A673 (cell line): Measurements from ENCODE around the gene NLRC5. TPM values are rescaled to one million over a fixed set of nuclear protein-coding genes. Genes with fewer than 3 reads are reported as not detected.

Experiments
- BruUV-seq: library from RNA; stranded (reverse); fragments of 400-500 nt; replicated peaks from 2 replicates; lab custom pipeline; 2021; lab: Mats Ljungman, UMichigan
- CTCF ChIA-PET: fragments of 300-600 bp; sonication (Branson Sonifier 250); formaldehyde crosslinking; loops from one replicate; lab custom pipeline; 2022; ENCODE audit warnings: antibody characterized with exemption; lab: Charles Lee
- POLR2A ChIA-PET: fragments of 300-600 bp; sonication (Branson Sonifier 250); formaldehyde crosslinking; loops from one replicate; lab custom pipeline; 2022; ENCODE audit warnings: antibody characterized with exemption; ENCODE audit not compliant: low non-redundant PET; lab: Charles Lee
- DNase-seq: peaks from one replicate; pipeline ENCODE4 v3.0.0-alpha.2; 2015; ENCODE audit warnings: low spot score
- H3K27ac ChIP-seq: fragments of 200-600 bp; sonication (generic); 2 replicates; pipeline ENCODE4 v1.5.1; 2016; ENCODE audit warnings: mixed run types, low read depth, mild to moderate bottlenecking, mixed read lengths, antibody characterized with exemption, low read length; ENCODE audit not compliant: poor library complexity, severe bottlenecking
- H3K27me3 ChIP-seq: fragments of 200-600 bp; sonication (generic); replicated peaks from 2 replicates; pipeline ENCODE4 v1.6.1; 2017; ENCODE audit warnings: mixed run types, low read depth, mild to moderate bottlenecking, mixed read lengths, antibody characterized with exemption, low read length; ENCODE audit not compliant: insufficient read depth, poor library complexity
- H3K36me3 ChIP-seq: fragments of 200-600 bp; sonication (generic); 2 replicates; pipeline ENCODE4 v1.6.1; 2016; ENCODE audit warnings: mixed run types, mild to moderate bottlenecking, mixed read lengths, antibody characterized with exemption, low read length; ENCODE audit not compliant: insufficient read depth, poor library complexity, severe bottlenecking
- H3K4me1 ChIP-seq: fragments of 200-600 bp; sonication (generic); 2 replicates; pipeline ENCODE4 v1.6.1; 2017; ENCODE audit warnings: mixed run types, mild to moderate bottlenecking, mixed read lengths, antibody characterized with exemption, low read length; ENCODE audit not compliant: insufficient read depth, poor library complexity, severe bottlenecking
- H3K4me3 ChIP-seq: fragments of 200-600 bp; sonication (generic); 2 replicates; pipeline ENCODE4 v1.5.1; 2016; ENCODE audit warnings: low read depth, mixed run types, mild to moderate bottlenecking, mixed read lengths, low read length; ENCODE audit not compliant: poor library complexity, severe bottlenecking
- H3K9me3 ChIP-seq: fragments of 200-600 bp; sonication (generic); 2 replicates; pipeline ENCODE4 v1.6.1; 2016; ENCODE audit warnings: mixed run types, low read depth, mild to moderate bottlenecking, mixed read lengths, antibody characterized with exemption, low read length; ENCODE audit not compliant: poor library complexity, severe bottlenecking
- EZH2 ChIP-seq: fragments of 200-600 bp; sonication (generic); IDR thresholded peaks from 2 replicates; pipeline ENCODE4 v1.6.1; 2017; ENCODE audit warnings: borderline replicate concordance, low read depth, mild to moderate bottlenecking, mixed read lengths, antibody characterized with exemption, low read length; ENCODE audit not compliant: poor library complexity, severe bottlenecking
- intact Hi-C: fragments of 100-400 bp; cut with micrococcal nuclease; formaldehyde crosslinking; loops from one replicate; pipeline ENCODE4 v1.10.0; 2022; ENCODE audit not compliant: unreplicated experiment
- total RNA-seq: library from RNA; stranded (reverse); gene quantifications from 2 replicates; pipeline ENCODE4 v1.2.3, GENCODE V29; 2021
- TF ChIP-seq, protein P1 (sequence below): fragments of 300-800, 200-600 bp; sonication (generic); conservative IDR thresholded peaks from 2 replicates; pipeline ENCODE4 v1.5.1; 2017; ENCODE audit warnings: low read depth, mild to moderate bottlenecking, antibody characterized with exemption, low read length, moderate library complexity, mixed read lengths

NLRC5 gene
- total RNA-seq, 1 experiment from 2014 or later = 13.1 TPM

DNA sequence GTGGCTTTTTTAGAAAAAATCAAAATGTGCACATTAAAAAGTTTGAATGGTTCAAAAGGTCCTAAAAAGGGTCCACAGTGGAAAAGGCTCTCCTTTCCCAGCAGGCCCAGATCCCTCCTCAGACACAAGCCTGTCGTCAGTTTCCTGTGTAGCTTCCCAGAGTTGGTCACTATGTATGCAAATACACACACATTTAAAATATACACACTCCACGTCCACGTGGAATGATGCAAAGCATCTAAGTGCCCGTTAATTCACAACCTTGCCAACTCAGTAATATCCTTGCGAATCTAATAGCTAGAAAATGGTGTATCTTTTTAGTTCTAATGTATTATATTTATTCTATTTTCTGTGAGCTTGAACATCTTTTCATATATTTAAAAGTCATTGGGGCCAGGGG lies 17.7 kb downstream of the NLRC5 start:
- intact Hi-C loops = no loop called here
- no peak for DNase-seq
- no peaks in the 10 kb centered on the region for H3K9me3 ChIP-seq
- no peak for TF ChIP-seq EZH2
- TF ChIP-seq, protein P1, sequence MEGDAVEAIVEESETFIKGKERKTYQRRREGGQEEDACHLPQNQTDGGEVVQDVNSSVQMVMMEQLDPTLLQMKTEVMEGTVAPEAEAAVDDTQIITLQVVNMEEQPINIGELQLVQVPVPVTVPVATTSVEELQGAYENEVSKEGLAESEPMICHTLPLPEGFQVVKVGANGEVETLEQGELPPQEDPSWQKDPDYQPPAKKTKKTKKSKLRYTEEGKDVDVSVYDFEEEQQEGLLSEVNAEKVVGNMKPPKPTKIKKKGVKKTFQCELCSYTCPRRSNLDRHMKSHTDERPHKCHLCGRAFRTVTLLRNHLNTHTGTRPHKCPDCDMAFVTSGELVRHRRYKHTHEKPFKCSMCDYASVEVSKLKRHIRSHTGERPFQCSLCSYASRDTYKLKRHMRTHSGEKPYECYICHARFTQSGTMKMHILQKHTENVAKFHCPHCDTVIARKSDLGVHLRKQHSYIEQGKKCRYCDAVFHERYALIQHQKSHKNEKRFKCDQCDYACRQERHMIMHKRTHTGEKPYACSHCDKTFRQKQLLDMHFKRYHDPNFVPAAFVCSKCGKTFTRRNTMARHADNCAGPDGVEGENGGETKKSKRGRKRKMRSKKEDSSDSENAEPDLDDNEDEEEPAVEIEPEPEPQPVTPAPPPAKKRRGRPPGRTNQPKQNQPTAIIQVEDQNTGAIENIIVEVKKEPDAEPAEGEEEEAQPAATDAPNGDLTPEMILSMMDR = no peak
- H3K27ac ChIP-seq = no peak overlapping the region
- BruUV-seq = no TSS peak
- POLR2A ChIA-PET = no interaction called here
- H3K4me3 ChIP-seq = no peak overlapping the region
- no peaks in the 10 kb centered on the region for H3K36me3 ChIP-seq
- H3K27me3 ChIP-seq = no peaks in the 10 kb centered on the region
- no peaks in the 10 kb centered on the region for H3K4me1 ChIP-seq
- CTCF ChIA-PET = no interaction called here

DNA sequence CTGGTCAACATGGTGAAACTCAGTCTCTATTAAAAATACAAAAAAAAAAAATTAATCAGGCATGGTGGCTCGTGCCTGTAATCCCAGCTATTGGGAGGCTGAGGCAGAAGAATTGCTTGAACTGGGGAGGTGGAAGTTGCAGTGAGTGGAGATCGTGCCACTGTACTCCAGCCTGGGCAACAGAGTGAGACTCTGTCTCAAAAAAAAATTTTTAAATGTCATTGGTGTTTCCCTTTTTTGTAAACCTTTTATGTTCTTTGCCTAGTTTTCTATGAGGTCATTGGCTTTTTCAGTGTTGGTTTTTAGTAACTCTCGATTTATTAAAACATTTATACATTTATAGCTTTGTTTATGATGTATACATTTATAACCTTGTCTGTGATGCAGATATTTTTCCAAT lies 18.2 kb downstream of the NLRC5 start:
- H3K27me3 ChIP-seq = no peaks in the 10 kb centered on the region
- no peaks in the 10 kb centered on the region for H3K36me3 ChIP-seq
- POLR2A ChIA-PET = no interaction called here
- intact Hi-C loops = no loop called here
- TF ChIP-seq, protein P1 = no peak
- no peak for TF ChIP-seq EZH2
- CTCF ChIA-PET = no interaction called here
- no peak overlapping the region for H3K4me3 ChIP-seq
- no peaks in the 10 kb centered on the region for H3K4me1 ChIP-seq
- no peak overlapping the region for H3K27ac ChIP-seq
- no peaks in the 10 kb centered on the region for H3K9me3 ChIP-seq
- BruUV-seq = no TSS peak
- DNase-seq = no peak

DNA sequence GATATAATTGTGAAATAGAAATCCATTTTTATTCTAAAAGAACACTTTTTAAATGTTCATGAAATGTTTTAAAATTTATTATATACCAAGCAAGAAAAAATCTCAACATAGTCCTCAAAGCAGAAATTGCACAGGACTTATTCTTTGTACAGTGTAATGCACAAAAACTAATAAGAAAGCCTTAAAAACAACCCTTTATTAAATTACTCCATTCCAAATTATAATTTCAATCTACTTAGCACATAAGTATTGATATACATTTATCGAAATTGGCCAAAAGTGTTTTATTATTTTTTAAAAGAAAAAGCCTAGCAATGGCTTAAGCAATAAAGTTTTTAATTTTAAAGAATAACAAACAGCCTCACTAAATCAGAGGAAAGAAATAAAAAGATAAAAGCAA lies 19.1 kb downstream of the NLRC5 start:
- no TSS peak for BruUV-seq
- Histone ChIP-seq H3K9me3 (no peaks in the 10 kb centered on the region), H3K27ac (no peak overlapping the region), H3K27me3 (no peaks in the 10 kb centered on the region), H3K4me3 (no peak overlapping the region), H3K4me1 (no peaks in the 10 kb centered on the region), H3K36me3 (no peaks in the 10 kb centered on the region)
- ChIA-PET CTCF (no interaction called here), POLR2A (no interaction called here)
- no peak for DNase-seq
- no peak for TF ChIP-seq EZH2
- TF ChIP-seq, protein P1 = no peak
- intact Hi-C loops = no loop called here
